ENCODE data around the gene RNF220. TPM values are rescaled to one million over a fixed set of nuclear protein-coding genes. Genes with fewer than 3 reads are reported as not detected.

RNF220 gene
- total and polyA plus RNA-seq, 2 of the 13 experiments (the other 11 are each of a cell fraction or from before 2014, with no cell fraction given): 48.2 to 72.1 TPM

- CTCF ChIA-PET (ENCODE audit: low intra/inter-chr PET ratio, low total read pairs): no interaction called here
- peaks cover 57 to 93% of the 10 kb centered on the region in 2 experiments for H3K36me3 ChIP-seq (replicated peaks in 1 of 2; ENCODE audit: control insufficient read depth in 1 of 2, insufficient read depth in 2 of 2, low read length in 2 of 2)
- FAIRE-seq (no peak), ATAC-seq (no peak), DNase-seq (ENCODE audit: low spot score) (no peak)
- no peak overlapping the region for H2AFZ ChIP-seq (ENCODE audit: low read length)
- no peaks in the 10 kb centered on the region for H4K20me1 ChIP-seq (ENCODE audit: insufficient read depth, low read length)
- no peak overlapping the region for H3K4me2 ChIP-seq (ENCODE audit: low read depth, low read length)
- TF ChIP-seq THAP8 (CRISPR knock-in tag; IDR thresholded peaks at IDR 0.05; ENCODE audit: borderline replicate concordance) (no peak), KLF12 (CRISPR knock-in tag; IDR thresholded peaks at IDR 0.05; ENCODE audit: borderline replicate concordance) (no peak), ZNF749 (CRISPR knock-in tag; IDR thresholded peaks at IDR 0.05; ENCODE audit: borderline replicate concordance) (no peak), ZNF234 (CRISPR knock-in tag; conservative IDR thresholded peaks at IDR 0.05) (no peak), GATA4 (IDR thresholded peaks at IDR 0.05; ENCODE audit: borderline replicate concordance, low read depth) (no peak), STAT5B (CRISPR knock-in tag; IDR thresholded peaks at IDR 0.05) (no peak), ZBTB20 (CRISPR knock-in tag; IDR thresholded peaks at IDR 0.05; ENCODE audit: borderline replicate concordance, low read depth) (no peak), SETDB1 (CRISPR knock-in tag; IDR thresholded peaks at IDR 0.05; ENCODE audit: borderline replicate concordance) (no peak), MNT (IDR thresholded peaks at IDR 0.05) (no peak), ZNF292 (CRISPR knock-in tag; IDR thresholded peaks at IDR 0.05; ENCODE audit: borderline replicate concordance, low read depth) (no peak), ZNF614 (CRISPR knock-in tag; IDR thresholded peaks at IDR 0.05; ENCODE audit: borderline replicate concordance) (no peak), IRF1 (CRISPR knock-in tag; IDR thresholded peaks at IDR 0.05; ENCODE audit: low read depth) (no peak), ZFY (CRISPR knock-in tag; IDR thresholded peaks at IDR 0.05) (no peak), PCBP2 (optimal IDR thresholded peaks at IDR 0.05; ENCODE audit: low read depth, low read length, poor library complexity, severe bottlenecking) (no peak), HMGA1 (CRISPR knock-in tag; conservative IDR thresholded peaks at IDR 0.05) (no peak), NR2F6 (IDR thresholded peaks at IDR 0.05) (no peak), NR2F6 (CRISPR knock-in tag; IDR thresholded peaks at IDR 0.05) (no peak)
- TF ChIP-seq, protein P1, sequence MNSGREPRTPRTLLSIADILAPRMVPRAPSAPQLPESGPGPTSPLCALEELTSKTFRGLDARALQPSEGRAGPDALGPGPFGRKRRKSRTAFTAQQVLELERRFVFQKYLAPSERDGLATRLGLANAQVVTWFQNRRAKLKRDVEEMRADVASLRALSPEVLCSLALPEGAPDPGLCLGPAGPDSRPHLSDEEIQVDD (CRISPR knock-in tag; IDR thresholded peaks at IDR 0.05; ENCODE audit: borderline replicate concordance): no peak
- 95% methylated on average over 8 of the region's 12 CpGs for WGBS (ENCODE audit: low lambda C conversion rate)
- no peaks in the 10 kb centered on the region for H3K27me3 ChIP-seq (ENCODE audit: control insufficient read depth in 1 of 2, insufficient read depth in 2 of 2, low read length in 2 of 2)
- H3K4me3 ChIP-seq (replicated peaks in 1 of 3; ENCODE audit: insufficient read depth in 1 of 3, low read depth in 2 of 3, low read length in 3 of 3): no peak overlapping the region
- BruUV-seq (replicated peaks): no TSS peak
- POLR2A ChIA-PET: interaction anchor here (1.4 to 2.2 kb wide), 3 partner anchors 10 to 33 kb away, joined by 5 to 14 read pairs (median 5); partner anchors contain the start of genes ARMH1 and TMEM53
- no peaks in the 10 kb centered on the region for H3K79me2 ChIP-seq (ENCODE audit: insufficient read depth, low read length)
- no peak overlapping the region for H3K27ac ChIP-seq (ENCODE audit: extremely low read length, insufficient read depth, low read length)
- H3K9me3 ChIP-seq (ENCODE audit: low read length): no peaks in the 10 kb centered on the region
- intact Hi-C loops (cut with micrococcal nuclease; ENCODE audit: unreplicated experiment): no loop called here
- in situ Hi-C loops (cut with HindIII; ENCODE audit: extremely low pct_ligation_motif_present, low pct_unique_long_range_greater_than_20kb): no loop called here
- no peaks in the 10 kb centered on the region for H3K4me1 ChIP-seq (ENCODE audit: insufficient read depth, low read length)
- no peak overlapping the region for H3K9ac ChIP-seq (ENCODE audit: insufficient read depth, low read depth, low read length)
Observed at GRCh38 chr1:44641126-44642102, 236.4 kb downstream of the RNF220 start.
